Measurements from ENCODE around the gene AGA.

The AGA gene
- total RNA-seq: 13.2 to 22.7 (median 20.0) reads per million in 4 donors

DNA sequence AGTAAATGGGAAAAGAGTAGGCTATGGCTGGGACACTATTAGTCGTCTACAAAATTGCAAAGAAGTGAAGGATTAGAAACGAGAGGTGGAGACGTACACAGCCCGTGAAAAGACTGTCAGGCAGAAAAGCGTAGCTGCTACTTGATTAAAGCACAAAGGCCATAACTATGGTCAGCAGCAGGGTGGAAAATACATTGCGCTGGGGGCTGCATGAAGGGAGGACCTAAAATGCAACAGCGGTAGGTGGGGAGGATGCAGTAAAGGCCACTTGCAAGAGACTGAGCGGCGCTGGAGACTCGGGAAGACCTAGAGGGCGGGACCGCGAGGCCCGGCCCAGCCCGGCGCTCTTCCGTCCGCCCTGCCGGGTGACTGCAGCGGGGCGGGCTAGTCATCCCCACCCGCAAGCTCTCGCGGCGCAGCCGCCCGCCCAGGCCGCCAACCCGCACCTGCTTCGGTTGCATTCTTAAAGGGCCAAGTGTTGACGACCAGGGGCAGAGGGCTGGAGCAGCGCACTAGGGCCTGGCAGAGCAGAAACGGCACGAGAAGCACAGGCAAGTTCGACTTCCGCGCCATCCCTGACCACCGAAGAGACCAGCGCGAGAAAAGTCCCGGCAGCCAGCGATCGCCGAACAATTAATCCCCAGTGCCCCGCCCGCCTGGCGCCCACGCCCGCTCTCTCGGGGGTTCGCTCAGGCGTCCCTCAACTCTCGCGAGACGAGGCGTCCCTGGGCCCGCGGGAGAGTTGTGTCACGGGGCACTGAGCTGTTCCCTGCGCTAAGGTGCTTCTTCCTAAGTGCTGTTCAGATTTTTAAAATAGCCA, at the start of gene AGA:
AGA (minus strand) TSS at position 635 of the 820 bp plus-strand sequence; CDS start at position 573, 62 bp downstream.
- DNase-seq: peak; percentile 90 to 96 (median 93)

DNA sequence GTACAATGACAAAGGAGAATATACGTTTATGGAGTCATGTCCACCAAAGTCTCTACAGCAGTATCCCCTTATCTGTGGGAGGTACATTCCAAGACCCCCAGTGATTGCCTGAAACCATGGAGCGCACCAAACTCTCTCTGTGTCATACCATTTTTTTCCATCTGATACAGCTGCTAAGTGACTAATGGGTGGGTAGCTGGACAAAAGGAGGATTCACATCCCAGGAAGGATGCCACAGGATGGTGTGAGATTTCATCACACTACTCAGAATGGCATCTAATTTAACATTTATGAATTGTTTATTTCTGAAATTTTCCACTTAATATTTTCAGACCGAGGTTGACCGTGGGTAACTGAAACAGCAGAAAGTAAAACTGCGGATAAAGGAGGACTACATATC, 49.8 kb upstream of the AGA start:
- no peak for DNase-seq

DNA sequence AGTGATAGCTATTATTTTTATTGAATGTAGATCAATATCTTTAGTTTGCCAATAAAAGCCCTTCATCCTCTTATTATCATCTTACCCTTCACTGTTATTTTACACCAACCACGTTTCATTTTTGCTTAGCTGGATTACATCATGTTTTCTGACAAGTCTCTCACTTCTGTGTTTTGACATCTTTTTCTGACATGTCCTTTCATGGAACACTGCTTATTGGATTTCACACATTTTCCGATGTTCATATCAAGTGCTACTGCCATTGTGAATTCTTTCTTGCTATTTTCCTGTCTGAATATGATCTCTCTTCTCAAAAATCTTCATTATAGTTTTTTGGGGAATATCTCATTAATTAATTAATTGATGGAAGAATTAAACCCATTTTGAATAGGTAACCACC, 48.5 kb upstream of the AGA start:
- no peak for DNase-seq

DNA sequence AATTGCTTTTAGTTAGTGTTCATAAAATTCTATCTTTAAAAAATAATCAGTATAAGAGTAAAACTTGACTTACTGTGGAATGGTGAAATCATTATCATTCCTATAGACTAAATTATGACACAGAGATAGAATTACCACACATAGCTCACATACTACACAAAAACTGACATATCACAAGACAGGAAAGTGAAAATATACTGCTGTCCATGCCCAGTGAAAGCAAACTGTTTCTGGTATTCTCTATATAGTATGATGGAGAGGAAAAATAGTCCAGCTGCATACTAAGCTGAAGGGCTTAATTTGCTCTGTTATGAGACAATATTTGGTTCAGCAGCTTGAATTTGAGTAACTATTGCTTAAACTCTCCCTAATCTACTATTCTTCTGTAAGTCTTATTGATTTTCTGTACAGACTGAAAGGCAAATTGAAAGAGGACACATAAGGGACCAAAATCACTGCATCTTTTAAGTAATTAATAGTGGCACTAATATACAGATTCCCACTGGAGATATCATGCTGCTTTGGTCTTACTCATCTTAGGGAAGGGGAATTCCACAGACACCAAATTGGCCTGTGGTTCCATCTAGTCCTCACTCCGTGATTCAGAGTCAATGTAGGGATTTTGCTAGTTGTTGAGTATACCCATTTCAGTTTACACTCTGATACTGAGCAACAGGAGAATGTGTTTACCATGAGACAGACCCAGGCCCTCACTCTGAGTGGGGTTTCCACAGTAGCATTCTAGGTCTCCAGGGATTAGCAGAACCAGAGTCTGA, 47.4 kb upstream of the AGA start:
- no peak for DNase-seq

DNA sequence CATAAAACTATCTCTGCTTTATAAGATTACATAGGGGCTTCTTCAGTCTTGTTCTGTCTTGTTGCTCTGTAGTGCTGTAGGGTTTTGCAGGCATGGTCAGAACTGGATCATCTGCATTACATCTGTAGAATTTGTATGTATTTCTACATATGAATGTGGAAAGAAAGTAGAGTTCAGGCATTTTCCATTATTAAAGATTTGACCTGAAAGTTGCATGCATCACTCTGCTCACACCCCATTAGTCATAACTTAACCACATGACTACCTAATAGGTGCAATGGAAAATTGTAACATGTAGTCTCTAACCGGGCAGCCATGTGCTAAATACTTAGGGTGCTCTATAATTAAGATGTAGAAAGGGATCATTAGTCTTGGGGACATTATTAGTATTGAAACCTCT, 45.7 kb upstream of the AGA start:
- DNase-seq: no peak

DNA sequence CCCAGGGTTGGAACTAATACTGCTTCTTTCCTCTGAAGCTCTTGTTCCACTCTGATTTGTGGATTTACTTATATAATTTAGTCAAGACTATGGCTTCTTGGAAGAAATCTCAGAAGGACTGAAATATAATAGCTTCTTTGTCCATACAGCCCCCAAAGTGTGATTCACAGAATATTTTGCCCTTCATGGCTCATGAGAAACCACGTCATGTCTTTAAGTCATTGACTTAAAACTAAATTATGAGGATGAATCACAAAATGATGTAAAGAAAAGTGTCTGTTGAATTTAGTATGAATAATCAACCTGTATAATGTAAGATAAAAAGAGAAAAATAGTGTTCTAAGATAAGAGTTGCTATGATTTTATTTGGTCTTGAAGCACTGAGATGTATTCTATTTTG, 43.3 kb upstream of the AGA start:
- DNase-seq: no peak

DNA sequence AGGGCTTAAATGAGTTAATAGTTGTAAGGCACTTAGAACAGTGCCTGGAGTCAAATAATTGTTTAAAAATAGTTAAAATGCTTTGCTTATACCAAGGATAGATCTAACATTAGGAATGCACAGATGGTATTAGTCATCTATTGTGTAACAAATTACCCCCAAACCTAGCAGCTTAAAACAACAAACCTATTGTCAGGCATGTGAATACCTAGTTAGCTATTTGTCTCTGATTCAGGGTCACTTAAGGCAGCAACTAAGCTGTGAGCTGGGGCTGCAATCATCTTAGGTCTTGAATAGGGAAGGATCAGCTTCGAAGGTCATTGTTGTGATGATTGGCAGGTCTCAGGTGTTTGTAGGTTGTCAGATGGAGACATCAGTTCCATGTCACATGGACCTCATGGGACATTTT, 42.4 kb upstream of the AGA start:
- DNase-seq: no peak

DNA sequence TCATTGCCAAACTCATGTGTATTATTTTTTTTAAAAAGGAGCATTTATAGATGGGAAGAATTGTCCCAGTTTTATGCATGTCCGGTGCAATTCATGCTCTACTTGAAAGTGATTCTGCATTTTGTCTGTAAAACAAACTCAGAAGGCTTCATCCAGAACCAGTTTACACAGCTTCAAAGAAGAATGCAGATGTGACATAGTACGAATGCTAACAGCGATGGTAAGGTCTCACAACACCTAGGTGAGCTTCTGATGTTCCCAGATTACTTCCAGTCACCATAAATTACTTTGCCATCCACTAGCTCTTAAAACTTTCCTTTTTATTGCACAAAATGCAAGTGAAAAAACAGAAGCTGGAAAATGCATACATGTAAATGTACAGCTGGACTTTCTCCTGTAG, 41.5 kb upstream of the AGA start:
- no peak for DNase-seq

DNA sequence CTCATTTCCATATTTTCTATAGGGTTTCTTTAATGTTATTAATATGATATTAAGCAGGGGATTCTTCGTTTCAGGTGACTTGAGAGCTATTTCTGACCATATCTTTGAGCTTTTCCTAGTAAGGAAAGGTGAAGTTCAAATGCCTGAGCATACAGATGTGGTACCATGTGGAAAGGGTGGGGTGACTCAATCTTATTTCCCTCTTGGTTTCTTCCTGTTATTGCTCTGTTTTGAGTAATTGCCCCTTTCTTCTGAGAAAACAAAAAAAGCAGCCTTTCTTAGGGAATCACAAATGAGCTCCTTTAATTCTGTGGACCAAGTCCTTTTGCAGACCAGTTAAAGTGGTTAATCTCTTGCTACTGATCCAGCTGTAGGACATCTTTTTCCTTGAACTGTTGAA, 41.0 kb upstream of the AGA start:
- DNase-seq: peak in 1 of 5 donors; percentile 7

DNA sequence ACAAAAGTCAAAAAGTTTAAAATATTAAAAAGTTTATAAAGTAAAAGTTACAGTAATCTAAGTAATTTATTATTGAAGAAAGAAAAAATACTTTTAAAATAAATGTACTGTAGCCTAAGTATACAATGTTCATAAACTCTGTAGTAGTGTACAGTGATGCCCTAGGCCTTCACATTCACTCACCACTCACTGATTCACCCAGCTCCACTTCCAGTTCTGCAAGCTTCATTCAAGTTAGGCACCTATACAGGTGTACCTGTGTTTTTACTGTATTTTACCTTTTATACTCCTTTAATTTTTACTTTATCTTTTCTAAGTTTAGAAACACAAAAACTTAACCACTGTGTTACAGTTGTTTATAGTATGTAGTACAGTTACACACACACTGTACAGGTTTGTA, 40.1 kb upstream of the AGA start:
- no peak for DNase-seq

DNA sequence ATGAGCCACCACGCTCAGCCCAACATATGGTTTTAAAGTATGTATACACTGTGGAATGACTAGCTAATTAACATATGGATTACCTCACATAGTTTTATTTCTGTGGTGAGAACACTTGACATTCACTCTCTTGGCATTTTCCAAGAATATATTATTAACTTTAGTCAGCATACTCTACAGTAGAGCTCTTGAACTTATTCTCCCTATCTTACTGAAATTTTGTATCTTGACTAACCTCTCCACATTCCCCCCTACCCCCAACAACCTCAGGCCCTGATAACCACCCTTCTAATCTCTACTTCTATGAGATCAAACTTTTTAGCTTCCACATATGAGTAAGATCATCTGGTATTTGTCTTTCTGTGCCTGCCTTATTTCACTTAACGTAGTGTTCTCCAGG, 38.6 kb upstream of the AGA start:
- no peak for DNase-seq

DNA sequence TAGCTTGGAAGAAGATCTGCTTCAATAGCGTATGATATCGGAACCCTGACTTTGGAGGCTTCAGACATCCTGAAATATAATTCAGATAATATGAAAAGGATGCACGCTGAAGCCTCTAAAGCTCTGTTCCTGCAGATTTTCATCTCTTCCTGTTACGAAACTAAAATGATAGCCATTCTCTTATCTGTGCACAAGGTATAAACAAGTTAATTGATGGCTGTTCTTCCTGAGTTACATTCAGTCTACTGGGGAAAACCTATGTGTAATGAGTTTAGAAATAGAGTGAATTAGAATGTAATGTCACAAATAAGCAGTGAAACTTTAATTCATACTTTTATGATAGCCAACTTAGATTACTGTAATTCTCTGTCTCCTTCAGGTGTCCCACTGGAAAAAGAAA, 36.8 kb upstream of the AGA start:
- DNase-seq: no peak

DNA sequence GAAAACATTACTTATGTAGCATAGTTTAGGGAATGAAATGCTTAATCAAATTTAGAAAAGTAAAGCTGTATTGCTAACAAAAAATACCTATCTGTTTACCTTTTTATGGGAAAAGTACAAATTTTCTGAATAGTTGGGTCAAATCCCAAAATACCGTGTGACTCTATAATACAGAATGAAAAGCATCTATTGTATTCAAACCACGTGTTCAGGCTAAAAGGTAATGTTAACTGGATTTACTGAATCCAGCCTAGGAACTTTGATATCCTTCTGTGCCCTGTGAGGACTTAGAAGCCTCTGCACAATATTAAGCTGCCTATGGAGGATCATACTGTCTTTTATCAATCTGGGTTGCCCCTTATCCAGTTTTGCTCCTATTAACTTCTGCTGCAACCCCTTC, 36.3 kb upstream of the AGA start:
- DNase-seq: no peak

DNA sequence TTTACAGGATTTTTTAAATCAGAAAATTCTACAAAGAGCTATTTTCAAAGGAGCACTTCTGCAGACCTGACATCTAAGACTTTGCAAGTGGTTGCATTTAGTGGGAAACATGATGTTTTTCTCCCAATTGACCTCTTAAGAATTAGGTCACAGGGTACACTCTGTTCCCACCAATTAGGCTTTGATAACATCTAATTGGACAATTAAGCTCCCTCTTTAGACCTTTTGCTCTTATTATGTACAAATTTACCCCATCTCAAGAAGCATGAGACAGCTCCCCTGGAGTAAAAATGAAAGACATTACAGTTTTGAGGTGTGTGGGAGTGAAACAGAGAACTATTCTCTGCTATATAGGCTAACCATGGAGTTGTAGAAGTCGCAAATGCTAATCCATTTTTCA, 31.8 kb upstream of the AGA start:
- no peak for DNase-seq

DNA sequence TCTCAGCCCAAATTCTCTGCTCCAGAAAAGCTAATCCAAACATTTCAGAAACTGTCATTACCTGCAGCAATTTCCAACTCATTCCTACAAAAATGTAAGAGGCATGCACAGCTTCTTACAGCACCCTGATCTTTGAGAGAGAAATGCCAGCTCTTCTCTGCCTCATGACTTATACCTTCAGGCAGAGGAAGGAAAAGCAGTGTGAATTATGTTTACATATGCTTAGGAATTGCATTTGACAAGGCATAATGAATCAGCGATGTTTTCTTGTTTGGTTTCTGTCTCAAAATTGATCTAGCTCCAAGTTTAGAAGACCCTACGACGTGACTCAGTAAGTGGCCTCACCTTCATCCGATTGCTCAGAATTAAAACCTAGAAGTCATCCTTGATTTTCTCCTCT, 21.8 kb upstream of the AGA start:
- no peak for DNase-seq

DNA sequence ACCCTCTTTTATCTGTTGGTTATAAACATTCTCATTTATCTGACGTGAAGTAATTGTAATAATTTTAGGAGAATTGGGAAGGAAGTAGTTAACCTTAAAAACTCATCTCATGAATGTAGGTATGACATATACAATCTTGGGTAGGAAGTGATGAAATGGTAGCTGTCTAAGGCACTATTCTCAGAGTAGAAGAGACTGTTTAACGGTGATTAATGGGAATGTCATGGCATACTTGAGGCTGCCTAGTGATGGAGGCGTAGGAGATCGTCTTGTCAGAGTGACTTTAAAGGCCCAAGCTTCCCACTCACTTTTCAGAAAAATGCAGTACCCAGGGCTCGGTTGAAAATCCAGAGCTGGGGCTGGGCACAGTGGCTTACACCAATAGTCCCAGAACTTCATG, 19.4 kb upstream of the AGA start:
- DNase-seq: no peak

DNA sequence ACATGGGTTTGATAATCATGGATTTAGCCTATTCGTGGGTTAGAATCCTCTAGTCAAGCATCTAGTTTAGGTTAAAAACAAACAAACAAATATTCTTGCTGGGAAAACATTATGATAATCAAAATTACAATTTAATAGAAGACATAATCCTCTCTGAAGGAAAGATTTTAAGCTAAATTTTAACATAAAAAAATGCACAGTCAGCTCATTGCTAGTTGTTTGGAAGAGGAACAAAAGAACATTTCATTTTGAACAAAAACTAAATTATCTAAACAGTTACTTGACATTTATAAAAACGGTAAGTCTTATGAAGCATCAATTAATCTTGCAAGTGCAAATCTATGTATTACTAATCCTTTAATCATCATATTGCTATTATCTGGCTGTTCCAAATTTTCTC, 18.2 kb upstream of the AGA start:
- DNase-seq: no peak

DNA sequence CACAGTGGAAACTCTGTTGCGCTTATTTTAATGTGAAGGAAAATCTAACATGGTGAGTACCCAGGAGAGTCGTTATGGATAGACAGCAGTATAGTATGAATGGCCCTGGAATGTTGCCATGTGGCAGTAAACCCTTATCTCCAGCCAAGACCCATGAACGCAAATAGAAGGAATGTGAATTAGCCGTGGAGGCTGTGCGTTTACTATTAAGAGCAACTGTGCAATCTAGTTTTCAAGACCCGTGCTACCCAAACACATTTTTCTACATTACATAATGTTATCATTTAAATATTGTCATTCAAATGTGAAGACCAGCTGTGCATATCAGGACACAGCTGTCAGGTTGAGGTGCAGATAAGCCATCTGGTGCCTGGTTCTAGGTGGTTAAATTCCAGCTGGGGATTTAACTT, 13.3 kb upstream of the AGA start:
- no peak for DNase-seq

DNA sequence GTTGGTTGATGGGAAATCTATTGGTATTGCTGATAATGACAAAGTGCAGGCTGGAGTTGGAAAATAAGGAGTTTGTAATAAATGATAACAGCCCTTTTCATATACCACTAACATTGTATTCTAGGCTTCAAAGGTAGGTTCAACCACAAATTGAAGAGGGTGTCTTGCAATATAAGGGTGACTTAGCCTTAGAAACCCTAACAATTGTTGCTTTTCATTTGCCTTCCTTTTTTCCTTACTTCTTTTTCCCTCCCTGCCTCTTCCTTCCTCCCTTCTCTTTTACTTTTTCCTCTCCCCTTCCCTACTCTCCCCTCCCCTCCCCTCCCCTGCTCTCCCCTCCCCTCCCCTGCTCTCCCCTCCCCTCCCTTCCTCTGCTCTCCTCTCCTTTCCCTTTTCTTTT, 10.9 kb upstream of the AGA start:
- no peak for DNase-seq

DNA sequence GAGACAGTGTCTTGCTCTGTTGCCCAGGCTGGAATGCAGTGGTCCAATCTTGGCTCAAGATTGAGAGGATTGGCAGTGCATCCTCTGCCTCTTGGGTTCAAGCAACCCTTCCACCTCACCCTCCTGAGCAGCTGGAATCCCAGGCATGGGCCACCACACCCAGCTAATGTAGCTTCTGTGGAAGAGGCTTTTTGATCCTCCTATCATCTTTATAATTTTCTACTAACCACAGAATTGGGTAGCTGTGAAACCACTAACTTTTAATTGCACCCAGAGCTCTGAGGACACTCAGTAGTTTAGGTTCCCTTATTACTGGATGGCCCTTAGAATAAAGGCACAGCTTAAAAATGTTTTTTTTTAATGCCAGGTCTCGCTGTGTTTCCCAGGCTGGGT, 8.9 kb upstream of the AGA start:
- DNase-seq: no peak

DNA sequence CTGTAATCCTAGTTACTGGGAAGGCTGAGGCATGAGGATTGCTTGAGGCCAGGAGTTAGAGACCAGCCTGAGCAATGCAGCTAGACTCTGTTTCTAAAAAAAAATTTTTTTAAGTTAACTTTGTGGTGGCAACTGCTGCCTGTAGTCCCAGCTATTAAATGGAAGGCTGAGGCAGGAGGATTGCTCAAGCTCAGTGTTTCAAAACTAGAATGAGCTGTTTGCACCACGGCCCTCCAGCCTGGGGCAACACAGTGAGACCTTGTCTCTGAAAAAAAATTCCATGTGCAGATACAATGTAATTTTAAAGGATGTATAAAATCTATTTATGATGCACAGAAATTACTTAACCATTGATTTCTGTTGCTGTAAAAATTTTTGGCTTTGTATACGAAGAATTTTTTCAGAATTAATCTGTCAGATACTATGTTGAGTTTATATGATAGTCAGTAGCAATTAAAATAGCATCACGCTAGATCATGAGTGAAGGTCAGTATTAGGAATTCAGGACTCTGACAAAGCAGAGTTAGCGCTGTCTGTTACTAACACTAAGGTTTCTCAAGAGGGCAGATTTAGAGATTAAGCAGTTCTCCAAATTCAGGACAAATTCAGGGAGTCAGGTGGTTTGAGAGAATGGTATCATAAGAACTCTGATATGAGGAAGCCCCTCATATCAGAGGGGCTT, 8.3 kb upstream of the AGA start:
- DNase-seq: no peak

DNA sequence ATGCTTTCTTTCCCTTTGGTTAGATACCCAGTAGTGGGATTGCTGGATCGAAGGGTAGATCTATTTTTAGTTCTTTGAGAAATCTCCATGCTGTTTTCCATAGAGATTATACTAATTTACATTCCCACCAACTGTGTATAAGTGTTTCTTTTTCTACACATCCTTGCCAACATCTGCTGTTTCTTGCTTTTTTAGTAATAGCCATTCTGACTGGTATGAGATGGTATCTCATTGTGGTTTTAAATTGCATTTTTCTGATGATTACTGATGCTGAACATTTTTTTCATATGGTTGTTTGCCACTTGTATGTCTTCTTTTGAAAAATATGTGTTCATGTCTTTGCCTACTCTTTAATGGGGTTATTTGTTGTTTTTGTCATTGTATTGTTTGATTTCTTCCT, 6.6 kb upstream of the AGA start:
- DNase-seq: no peak

DNA sequence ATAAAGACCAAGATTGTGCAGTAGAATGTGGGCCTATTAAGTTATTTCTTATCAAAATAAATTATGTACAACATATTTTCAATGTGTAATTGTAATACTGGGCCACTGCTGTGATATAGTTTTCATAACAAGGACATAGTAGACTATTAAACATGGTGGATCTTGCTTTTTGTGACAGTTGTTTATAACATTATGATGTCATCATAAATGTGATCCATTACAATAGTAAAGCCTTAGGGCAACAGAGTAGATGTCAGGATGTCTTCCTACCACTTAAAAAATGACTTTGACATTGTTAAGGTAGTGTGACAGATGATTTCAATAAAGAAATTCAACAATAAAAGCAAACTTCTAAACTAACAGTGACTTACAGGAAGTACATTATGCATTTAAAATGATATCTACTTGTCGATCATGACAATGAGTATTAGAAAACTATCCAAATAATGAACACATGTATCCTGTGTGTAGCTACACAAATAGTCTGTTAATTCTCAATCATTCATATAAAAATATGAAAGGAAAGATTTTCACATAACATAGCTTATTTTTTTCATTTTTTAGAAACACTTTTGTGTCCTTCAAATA, 5.3 kb upstream of the AGA start:
- DNase-seq: no peak

Data from T-helper 1 cell (primary cell).